PC-3 (cell line): ENCODE data around the gene TMTC1. TPM values are rescaled to one million over a fixed set of nuclear protein-coding genes. Genes with fewer than 3 reads are reported as not detected.

ENCODE experiments used
- ATAC-seq: fragments of 200-7000 bp; cut with Tn5 transposase; 2 replicates; pipeline ENCODE4 v1.9.1; 2020; ENCODE audit warnings: mild to moderate bottlenecking, moderate library complexity
- BruUV-seq: library from RNA; stranded (reverse); fragments of 400-500 nt; replicated peaks from 2 replicates; lab custom pipeline; 2021; lab: Mats Ljungman, UMichigan
- CTCF ChIA-PET: fragments of 300-600 bp; sonication (Branson Sonifier 250); formaldehyde crosslinking; loops from one replicate; lab custom pipeline; 2022; ENCODE audit warnings: antibody characterized with exemption; lab: Charles Lee
- POLR2A ChIA-PET: fragments of 300-600 bp; sonication (Branson Sonifier 250); formaldehyde crosslinking; loops from one replicate; lab custom pipeline; 2022; ENCODE audit warnings: antibody characterized with exemption; ENCODE audit not compliant: unreplicated experiment; lab: Charles Lee
- DNase-seq: peaks from one replicate; pipeline ENCODE4 v3.0.0-alpha.2; 2015
- H2AFZ ChIP-seq: fragments of 300-600 bp; sonication (generic); 2 replicates; pipeline ENCODE4 v1.6.0; 2016; ENCODE audit warnings: antibody characterized with exemption, low read length
- H3F3A ChIP-seq: fragments of 300-600 bp; sonication (generic); one replicate; pipeline ENCODE4 v1.6.0; 2017; ENCODE audit warnings: antibody characterized with exemption, low read length, control low read depth, mild to moderate bottlenecking; ENCODE audit not compliant: unreplicated experiment
- H3K27ac ChIP-seq: fragments of 300-600 bp; sonication (generic); 2 replicates; pipeline ENCODE4 v1.5.1; 2016; ENCODE audit warnings: mild to moderate bottlenecking, low read length
- H3K27me3 ChIP-seq: fragments of 300-600 bp; sonication (generic); 2 replicates; pipeline ENCODE4 v1.6.1; 2016; ENCODE audit warnings: low read length, mixed read lengths
- H3K36me3 ChIP-seq: fragments of 300-600 bp; sonication (generic); 2 replicates; pipeline ENCODE4 v1.6.1; 2016; ENCODE audit warnings: low read depth, mixed run types, low read length, mixed read lengths
- H3K4me1 ChIP-seq: fragments of 300-600 bp; sonication (generic); 2 replicates; pipeline ENCODE4 v1.5.1; 2016; ENCODE audit warnings: low read length; ENCODE audit not compliant: insufficient read depth
- H3K4me2 ChIP-seq: fragments of 300-600 bp; sonication (generic); 2 replicates; pipeline ENCODE4 v1.6.0; 2016; ENCODE audit warnings: low read length
- H3K4me3 ChIP-seq: fragments of 300-600 bp; sonication (generic); 2 replicates; pipeline ENCODE4 v1.5.1; 2016; ENCODE audit warnings: mild to moderate bottlenecking, low read length, mixed read lengths
- H3K79me2 ChIP-seq: fragments of 300-600 bp; sonication (generic); 2 replicates; pipeline ENCODE4 v1.6.1; 2017; ENCODE audit warnings: low read length, mixed read lengths
- H3K9ac ChIP-seq: fragments of 300-600 bp; sonication (generic); 2 replicates; pipeline ENCODE4 v1.6.0; 2016; ENCODE audit warnings: mild to moderate bottlenecking, low read length
- H3K9me2 ChIP-seq: fragments of 300-600 bp; sonication (generic); replicated peaks from 2 replicates; pipeline ENCODE4 v1.6.1; 2016; ENCODE audit warnings: mixed run types, low read length, mixed read lengths
- H3K9me3 ChIP-seq: fragments of 300-600 bp; sonication (generic); 2 replicates; pipeline ENCODE4 v1.6.1; 2016; ENCODE audit warnings: low read length, mixed read lengths
- H4K20me1 ChIP-seq: fragments of 300-600 bp; sonication (generic); 2 replicates; pipeline ENCODE4 v1.6.1; 2016; ENCODE audit warnings: low read length, mixed read lengths
- EZH2 ChIP-seq: fragments of 300-600 bp; sonication (generic); IDR thresholded peaks from one replicate; pipeline ENCODE4 v1.6.1; 2017; ENCODE audit warnings: antibody characterized with exemption, mild to moderate bottlenecking, low read length; ENCODE audit not compliant: unreplicated experiment
- EZH2phosphoT487 ChIP-seq: fragments of 300-600 bp; sonication (generic); IDR thresholded peaks from 2 replicates; pipeline ENCODE4 v1.6.1; 2018; ENCODE audit warnings: mild to moderate bottlenecking, antibody characterized with exemption, low read length, borderline replicate concordance
- intact Hi-C: fragments of 100-400 bp; cut with micrococcal nuclease; formaldehyde crosslinking; loops from 2 replicates; pipeline ENCODE4 v1.9.0; 2023
- total RNA-seq: library from RNA; depleted of rRNA; stranded (reverse); fragments of >200 nt; gene quantifications from 2 replicates; pipeline ENCODE4 v1.2.3, GENCODE V29; 2014
- TF ChIP-seq, protein P1 (sequence below): fragments of 300-600 bp; sonication (generic); conservative IDR thresholded peaks from 2 replicates; pipeline ENCODE4 v1.5.1; 2017; ENCODE audit warnings: antibody characterized with exemption, low read depth, mild to moderate bottlenecking, low read length

TMTC1 gene
- total RNA-seq, 1 experiment from 2014 or later, result 5.8 TPM

- H3K36me3 ChIP-seq, result peaks cover 2% of the 10 kb centered on the region; the same call in 1 of the 2 replicates
- CTCF ChIA-PET, result no interaction called here
- H3K79me2 ChIP-seq, result no peaks in the 10 kb centered on the region
- DNase-seq (no peak), ATAC-seq (no peak)
- no peaks in the 10 kb centered on the region for H4K20me1 ChIP-seq
- intact Hi-C loops, result no loop called here
- no peaks in the 10 kb centered on the region for H3K4me1 ChIP-seq
- peaks cover 5% of the 10 kb centered on the region for H3K9me3 ChIP-seq
- BruUV-seq, result no TSS peak
- no peaks in the 10 kb centered on the region for H3K27me3 ChIP-seq
- TF ChIP-seq, protein P1, sequence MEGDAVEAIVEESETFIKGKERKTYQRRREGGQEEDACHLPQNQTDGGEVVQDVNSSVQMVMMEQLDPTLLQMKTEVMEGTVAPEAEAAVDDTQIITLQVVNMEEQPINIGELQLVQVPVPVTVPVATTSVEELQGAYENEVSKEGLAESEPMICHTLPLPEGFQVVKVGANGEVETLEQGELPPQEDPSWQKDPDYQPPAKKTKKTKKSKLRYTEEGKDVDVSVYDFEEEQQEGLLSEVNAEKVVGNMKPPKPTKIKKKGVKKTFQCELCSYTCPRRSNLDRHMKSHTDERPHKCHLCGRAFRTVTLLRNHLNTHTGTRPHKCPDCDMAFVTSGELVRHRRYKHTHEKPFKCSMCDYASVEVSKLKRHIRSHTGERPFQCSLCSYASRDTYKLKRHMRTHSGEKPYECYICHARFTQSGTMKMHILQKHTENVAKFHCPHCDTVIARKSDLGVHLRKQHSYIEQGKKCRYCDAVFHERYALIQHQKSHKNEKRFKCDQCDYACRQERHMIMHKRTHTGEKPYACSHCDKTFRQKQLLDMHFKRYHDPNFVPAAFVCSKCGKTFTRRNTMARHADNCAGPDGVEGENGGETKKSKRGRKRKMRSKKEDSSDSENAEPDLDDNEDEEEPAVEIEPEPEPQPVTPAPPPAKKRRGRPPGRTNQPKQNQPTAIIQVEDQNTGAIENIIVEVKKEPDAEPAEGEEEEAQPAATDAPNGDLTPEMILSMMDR, result no peak
- TF ChIP-seq EZH2 (no peak), EZH2phosphoT487 (no peak)
- H3K4me3 ChIP-seq, result no peak overlapping the region
- H3K9me2 ChIP-seq, result no peaks in the 10 kb centered on the region
- no peaks in the 10 kb centered on the region for H3F3A ChIP-seq
- no peak overlapping the region for H2AFZ ChIP-seq
- H3K9ac ChIP-seq, result no peak overlapping the region
- POLR2A ChIA-PET, result no interaction called here
- no peak overlapping the region for H3K27ac ChIP-seq
- no peak overlapping the region for H3K4me2 ChIP-seq
Observed at GRCh38 chr12:29627221-29627620, 156.5 kb downstream of the TMTC1 start.

DNA sequence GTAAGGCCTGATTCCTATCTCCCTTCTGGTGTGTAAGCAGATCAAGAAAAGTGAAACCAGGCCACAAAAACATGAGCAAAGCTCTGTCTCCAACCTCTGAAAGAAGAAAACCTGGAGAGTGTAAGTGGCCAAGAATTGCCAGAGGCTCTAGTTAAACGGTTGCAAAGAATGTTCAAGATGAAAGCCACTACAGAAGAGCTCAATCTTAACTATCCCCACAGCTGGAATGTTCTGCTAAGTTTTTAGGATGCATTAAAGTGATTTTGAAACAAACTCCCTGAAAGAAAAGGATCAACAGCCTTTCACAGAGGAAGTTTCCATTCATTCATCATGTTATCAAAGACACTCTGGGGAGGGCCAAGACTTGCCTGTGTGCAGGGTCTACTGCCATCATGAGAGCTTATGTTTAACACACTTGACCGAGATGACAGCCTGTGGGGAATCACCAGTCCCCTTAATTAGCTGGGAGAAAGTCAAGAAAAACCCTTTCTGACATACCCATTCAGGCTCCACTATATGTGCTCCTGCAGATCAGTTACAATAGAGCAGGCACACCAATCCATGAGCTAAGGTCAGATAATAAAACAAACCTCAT is 158.3 kb downstream of the TMTC1 start:
- Histone ChIP-seq H3K27me3 (no peaks in the 10 kb centered on the region), H3K4me3 (no peak overlapping the region), H3K9me2 (no peaks in the 10 kb centered on the region), H3K4me2 (no peak overlapping the region), H2AFZ (no peak overlapping the region), H4K20me1 (no peaks in the 10 kb centered on the region), H3K79me2 (no peaks in the 10 kb centered on the region), H3K9me3 (peaks cover 5% of the 10 kb centered on the region), H3K9ac (no peak overlapping the region), H3K4me1 (no peaks in the 10 kb centered on the region), H3K36me3 (peaks cover 2% of the 10 kb centered on the region; the same call in 1 of the 2 replicates), H3K27ac (no peak overlapping the region), H3F3A (no peaks in the 10 kb centered on the region)
- TF ChIP-seq EZH2 (no peak), EZH2phosphoT487 (no peak)
- TF ChIP-seq, protein P1, result no peak
- ATAC-seq (no peak), DNase-seq (no peak)
- ChIA-PET CTCF (no interaction called here), POLR2A (no interaction called here)
- no TSS peak for BruUV-seq
- intact Hi-C loops, result no loop called here

GRCh38 chr12:29622251-29622650 is 161.5 kb downstream of the TMTC1 start:
- Histone ChIP-seq H3K36me3 (no peaks in the 10 kb centered on the region), H4K20me1 (no peaks in the 10 kb centered on the region), H3K4me1 (peaks cover 7% of the 10 kb centered on the region), H3K4me2 (no peak overlapping the region), H3F3A (no peaks in the 10 kb centered on the region), H3K4me3 (no peak overlapping the region), H3K9ac (no peak overlapping the region), H3K27me3 (no peaks in the 10 kb centered on the region), H3K79me2 (no peaks in the 10 kb centered on the region), H3K9me2 (no peaks in the 10 kb centered on the region), H3K27ac (no peak overlapping the region), H2AFZ (no peak overlapping the region), H3K9me3 (no peaks in the 10 kb centered on the region)
- no peak for TF ChIP-seq EZH2phosphoT487
- TF ChIP-seq, protein P1, result no peak
- TF ChIP-seq EZH2, result no peak
- no TSS peak for BruUV-seq
- intact Hi-C loops, result no loop called here
- peak; percentile 48 for ATAC-seq
- CTCF ChIA-PET, result no interaction called here
- POLR2A ChIA-PET, result no interaction called here
- no peak for DNase-seq
